WTC11 (cell line): Measurements from ENCODE around the gene LBH. TPM values are rescaled to one million over a fixed set of nuclear protein-coding genes. Genes with fewer than 3 reads are reported as not detected.

ENCODE experiments used
- ATAC-seq: fragments of 200-7000 bp; cut with Tn5 transposase; 2 replicates; pipeline ENCODE4 v1.10.0; 2021; ENCODE audit warnings: mild to moderate bottlenecking, moderate library complexity
- CTCF ChIA-PET: fragments of 300-600 bp; sonication (Branson Sonifier 250); formaldehyde crosslinking; loops from one replicate; lab custom pipeline; 2021; ENCODE audit warnings: antibody characterized with exemption; lab: Charles Lee
- POLR2A ChIA-PET: fragments of 350-600 bp; sonication (Branson Sonifier 250); formaldehyde crosslinking; loops from one replicate; lab custom pipeline; 2021; ENCODE audit warnings: antibody characterized with exemption; lab: Charles Lee
- DNase-seq: peaks from one replicate; pipeline ENCODE4 v3.0.0; 2021; ENCODE audit warnings: low spot score
- H3K27ac Mint-ChIP-seq: 2 replicates; pipeline ENCODE4 v1.8.0; 2021; ENCODE audit warnings: mixed read lengths
- H3K27me3 Mint-ChIP-seq: 2 replicates; pipeline ENCODE4 v1.8.0; 2021; ENCODE audit warnings: low read depth, mild to moderate bottlenecking, moderate library complexity, mixed read lengths
- H3K36me3 Mint-ChIP-seq: 2 replicates; pipeline ENCODE4 v1.8.0; 2021; ENCODE audit warnings: mixed read lengths
- H3K4me1 Mint-ChIP-seq: 2 replicates; pipeline ENCODE4 v1.8.0; 2022; ENCODE audit warnings: mixed read lengths
- H3K4me3 Mint-ChIP-seq: 2 replicates; pipeline ENCODE4 v1.8.0; 2021; ENCODE audit warnings: mild to moderate bottlenecking, moderate library complexity, mixed read lengths
- H3K9me3 Mint-ChIP-seq: 2 replicates; pipeline ENCODE4 v1.8.0; 2021; ENCODE audit warnings: mixed read lengths
- ARID4B ChIP-seq: sonication (generic); formaldehyde crosslinking; IDR thresholded peaks from 2 replicates; pipeline ENCODE4 v1.8.0; 2023; ENCODE audit warnings: missing genetic modification reagents, mild to moderate bottlenecking, borderline replicate concordance
- ATF1 ChIP-seq: sonication (generic); formaldehyde crosslinking; IDR thresholded peaks from 2 replicates; pipeline ENCODE4 v1.8.1; 2023; ENCODE audit warnings: mild to moderate bottlenecking, moderate library complexity, missing genetic modification reagents
- CREB1 ChIP-seq: sonication (generic); formaldehyde crosslinking; IDR thresholded peaks from 2 replicates; pipeline ENCODE4 v1.8.0; 2023; ENCODE audit warnings: mild to moderate bottlenecking, missing genetic modification reagents
- ELF4 ChIP-seq: sonication (generic); formaldehyde crosslinking; IDR thresholded peaks from 2 replicates; pipeline ENCODE4 v1.8.1; 2022; ENCODE audit warnings: low read depth, mild to moderate bottlenecking, moderate library complexity, missing genetic modification reagents
- ERG ChIP-seq: fragments of 250-450 bp; sonication (Bioruptor Pico); IDR thresholded peaks from 2 replicates; pipeline ENCODE4 v1.8.0; 2021; ENCODE audit warnings: mild to moderate bottlenecking
- ETV6 ChIP-seq: sonication (generic); formaldehyde crosslinking; IDR thresholded peaks from 2 replicates; pipeline ENCODE4 v1.8.1; 2022; ENCODE audit warnings: mild to moderate bottlenecking, missing genetic modification reagents
- HMGA2 ChIP-seq: fragments of 250-450 bp; sonication (Bioruptor Pico); IDR thresholded peaks from 2 replicates; pipeline ENCODE4 v1.4.0; 2021; ENCODE audit warnings: mild to moderate bottlenecking, moderate library complexity
- HMGXB4 ChIP-seq: sonication (generic); formaldehyde crosslinking; IDR thresholded peaks from 2 replicates; pipeline ENCODE4 v1.8.1; 2023; ENCODE audit warnings: mild to moderate bottlenecking, moderate library complexity, missing genetic modification reagents
- MLX ChIP-seq: sonication (generic); formaldehyde crosslinking; IDR thresholded peaks from 2 replicates; pipeline ENCODE4 v1.8.1; 2023; ENCODE audit warnings: mild to moderate bottlenecking, missing genetic modification reagents, moderate library complexity
- MYBL2 ChIP-seq: sonication (generic); formaldehyde crosslinking; IDR thresholded peaks from 2 replicates; pipeline ENCODE4 v1.8.1; 2023; ENCODE audit warnings: mild to moderate bottlenecking, moderate library complexity, missing genetic modification reagents
- NFYB ChIP-seq: sonication (generic); formaldehyde crosslinking; conservative IDR thresholded peaks from 2 replicates; pipeline ENCODE4 v1.8.0; 2022; ENCODE audit warnings: low read depth, missing genetic modification reagents
- NR2C2 ChIP-seq: sonication (generic); formaldehyde crosslinking; IDR thresholded peaks from 2 replicates; pipeline ENCODE4 v1.8.0; 2022; ENCODE audit warnings: mild to moderate bottlenecking, missing genetic modification reagents
- RELA ChIP-seq: sonication (generic); formaldehyde crosslinking; IDR thresholded peaks from 2 replicates; pipeline ENCODE4 v1.8.1; 2022; ENCODE audit warnings: missing genetic modification reagents, mild to moderate bottlenecking, borderline replicate concordance
- SP1 ChIP-seq: sonication (generic); formaldehyde crosslinking; conservative IDR thresholded peaks from 2 replicates; pipeline ENCODE4 v1.8.1; 2022; ENCODE audit warnings: missing genetic modification reagents
- TCF7 ChIP-seq: sonication (generic); formaldehyde crosslinking; IDR thresholded peaks from 2 replicates; pipeline ENCODE4 v1.8.0; 2022; ENCODE audit warnings: mild to moderate bottlenecking, low read depth, missing genetic modification reagents, moderate library complexity
- ZNF121 ChIP-seq: sonication (generic); formaldehyde crosslinking; IDR thresholded peaks from 2 replicates; pipeline ENCODE4 v1.8.0; 2023; ENCODE audit warnings: missing genetic modification reagents
- ZNF671 ChIP-seq: fragments of 250-450 bp; sonication (Bioruptor Pico); IDR thresholded peaks from 2 replicates; pipeline ENCODE4 v1.8.0; 2021; ENCODE audit warnings: mild to moderate bottlenecking
- ZSCAN18 ChIP-seq: fragments of 250-450 bp; sonication (Bioruptor Pico); IDR thresholded peaks from 2 replicates; pipeline ENCODE4 v2.1.2; 2022; ENCODE audit warnings: mild to moderate bottlenecking, moderate library complexity
- total RNA-seq: library from RNA; stranded (reverse); gene quantifications from 3 replicates; pipeline ENCODE4 v1.2.3, GENCODE V29; 2021
- TF ChIP-seq, protein P1 (sequence below): fragments of 250-450 bp; sonication (Bioruptor Pico); IDR thresholded peaks from 2 replicates; pipeline ENCODE4 v1.9.0; 2021; ENCODE audit warnings: mild to moderate bottlenecking
- TF ChIP-seq, protein P2 (sequence below): fragments of 250-450 bp; sonication (Bioruptor Pico); IDR thresholded peaks from 2 replicates; pipeline ENCODE4 v1.9.0; 2021; ENCODE audit warnings: moderate library complexity, mild to moderate bottlenecking, inconsistent platforms, borderline replicate concordance
- TF ChIP-seq, protein P3 (sequence below): fragments of 250-450 bp; sonication (Bioruptor Pico); conservative IDR thresholded peaks from 2 replicates; pipeline ENCODE4 v1.9.0; 2021; ENCODE audit warnings: mild to moderate bottlenecking
- TF ChIP-seq, protein P4 (sequence below): sonication (generic); formaldehyde crosslinking; IDR thresholded peaks from 2 replicates; pipeline ENCODE4 v1.8.0; 2022; ENCODE audit warnings: mild to moderate bottlenecking, missing genetic modification reagents

Gene LBH
- total RNA-seq, 1 experiment from 2014 or later, result 47.3 TPM

GRCh38 chr2:30266051-30266621 is 34.8 kb downstream of the LBH start:
- ChIA-PET POLR2A (no interaction called here), CTCF (no interaction called here)
- Mint-ChIP-seq H3K4me3 (no peak overlapping the region), H3K27ac (no peak overlapping the region), H3K27me3 (no peaks in the 10 kb centered on the region), H3K36me3 (peaks cover 8% of the 10 kb centered on the region)
- no peak for ATAC-seq
- TF ChIP-seq ZNF121 (no peak), CREB1 (CRISPR knock-in tag) (no peak), NR2C2 (CRISPR knock-in tag) (no peak), HMGXB4 (CRISPR knock-in tag) (no peak), RELA (no peak), ATF1 (CRISPR knock-in tag) (no peak), ERG (CRISPR knock-in tag) (no peak), NFYB (no peak), TCF7 (CRISPR knock-in tag) (no peak)
- TF ChIP-seq, protein P1, sequence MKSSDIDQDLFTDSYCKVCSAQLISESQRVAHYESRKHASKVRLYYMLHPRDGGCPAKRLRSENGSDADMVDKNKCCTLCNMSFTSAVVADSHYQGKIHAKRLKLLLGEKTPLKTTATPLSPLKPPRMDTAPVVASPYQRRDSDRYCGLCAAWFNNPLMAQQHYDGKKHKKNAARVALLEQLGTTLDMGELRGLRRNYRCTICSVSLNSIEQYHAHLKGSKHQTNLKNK (CRISPR knock-in tag), result no peak
- TF ChIP-seq, protein P2, sequence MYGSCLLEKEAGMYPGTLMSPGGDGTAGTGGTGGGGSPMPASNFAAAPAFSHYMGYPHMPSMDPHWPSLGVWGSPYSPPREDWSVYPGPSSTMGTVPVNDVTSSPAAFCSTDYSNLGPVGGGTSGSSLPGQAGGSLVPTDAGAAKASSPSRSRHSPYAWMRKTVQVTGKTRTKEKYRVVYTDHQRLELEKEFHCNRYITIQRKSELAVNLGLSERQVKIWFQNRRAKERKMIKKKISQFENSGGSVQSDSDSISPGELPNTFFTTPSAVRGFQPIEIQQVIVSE (CRISPR knock-in tag), result no peak
- TF ChIP-seq, protein P3, sequence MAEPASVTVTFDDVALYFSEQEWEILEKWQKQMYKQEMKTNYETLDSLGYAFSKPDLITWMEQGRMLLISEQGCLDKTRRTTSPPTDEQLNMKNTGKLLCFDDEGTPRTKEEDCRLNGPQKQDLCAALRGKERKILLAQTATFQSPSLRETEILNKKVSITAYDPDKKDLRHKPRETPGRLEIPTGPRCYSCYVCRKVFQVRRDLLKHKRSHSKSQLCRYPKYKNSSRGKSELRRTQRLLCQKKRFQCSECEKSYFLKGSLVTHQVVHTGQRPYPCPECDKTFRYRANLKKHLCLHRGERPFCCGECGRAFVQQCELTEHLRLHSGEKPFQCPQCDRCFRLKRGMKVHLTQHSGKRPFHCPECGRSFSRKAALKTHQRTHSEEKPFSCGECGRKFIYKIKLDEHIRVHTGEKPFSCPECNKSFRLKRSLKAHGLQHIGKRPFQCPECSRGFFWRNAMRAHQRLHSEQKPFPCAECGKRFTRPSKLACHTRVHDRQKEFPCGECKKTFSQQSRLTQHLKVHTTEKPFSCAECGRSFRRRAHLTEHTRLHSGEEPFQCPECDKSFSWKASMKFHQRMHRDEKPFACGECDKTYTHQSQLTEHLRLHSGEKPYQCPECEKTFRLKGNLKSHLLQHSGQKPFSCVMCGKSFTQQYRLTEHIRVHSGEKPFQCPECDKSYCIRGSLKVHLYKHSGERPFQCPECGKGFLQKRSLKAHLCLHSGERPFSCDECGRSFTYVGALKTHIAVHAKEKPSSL, result no peak
- TF ChIP-seq, all 79 proteins: peak for 0
- Mint-ChIP-seq H3K9me3 (peaks cover 22% of the 10 kb centered on the region), H3K4me1 (peaks cover 28% of the 10 kb centered on the region)
- DNase-seq, result no peak

DNA sequence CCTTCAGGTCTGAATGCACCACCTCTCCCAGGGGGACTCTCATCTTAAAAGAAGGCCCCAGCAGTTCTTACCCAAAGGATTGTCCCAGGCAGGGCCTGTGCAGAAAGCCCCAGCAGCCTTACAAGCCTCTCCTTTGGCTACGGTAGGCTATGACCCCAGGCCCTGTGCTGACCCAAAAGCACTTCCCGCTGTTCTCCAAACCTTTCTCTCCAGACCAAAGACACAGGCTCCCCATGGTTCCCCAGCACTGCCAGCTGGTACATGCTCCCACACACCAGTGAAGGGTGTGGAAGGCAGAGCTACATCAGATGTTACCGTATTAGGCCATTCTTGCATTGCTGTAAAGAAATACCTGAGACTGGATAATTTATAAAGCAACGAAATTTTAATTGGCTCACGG is 35.4 kb downstream of the LBH start:
- peaks cover 5% of the 10 kb centered on the region; the same call in 1 of the 2 replicates for H3K36me3 Mint-ChIP-seq
- H3K9me3 Mint-ChIP-seq, result peaks cover 20% of the 10 kb centered on the region
- DNase-seq (no peak), ATAC-seq (peak; percentile 14; the same call in 1 of the 2 replicates)
- H3K27ac Mint-ChIP-seq, result no peak overlapping the region
- H3K4me1 Mint-ChIP-seq, result peaks cover 28% of the 10 kb centered on the region
- no peaks in the 10 kb centered on the region for H3K27me3 Mint-ChIP-seq
- H3K4me3 Mint-ChIP-seq, result no peak overlapping the region
- ChIA-PET CTCF (no interaction called here), POLR2A (no interaction called here)
- TF ChIP-seq MLX (CRISPR knock-in tag) (no peak), SP1 (CRISPR knock-in tag) (no peak), ZSCAN18 (CRISPR knock-in tag) (no peak), NFYB (no peak), MYBL2 (no peak), ELF4 (CRISPR knock-in tag) (no peak), ARID4B (no peak), ETV6 (CRISPR knock-in tag) (no peak), HMGA2 (no peak), ZNF671 (CRISPR knock-in tag) (no peak)
- TF ChIP-seq, protein P4, sequence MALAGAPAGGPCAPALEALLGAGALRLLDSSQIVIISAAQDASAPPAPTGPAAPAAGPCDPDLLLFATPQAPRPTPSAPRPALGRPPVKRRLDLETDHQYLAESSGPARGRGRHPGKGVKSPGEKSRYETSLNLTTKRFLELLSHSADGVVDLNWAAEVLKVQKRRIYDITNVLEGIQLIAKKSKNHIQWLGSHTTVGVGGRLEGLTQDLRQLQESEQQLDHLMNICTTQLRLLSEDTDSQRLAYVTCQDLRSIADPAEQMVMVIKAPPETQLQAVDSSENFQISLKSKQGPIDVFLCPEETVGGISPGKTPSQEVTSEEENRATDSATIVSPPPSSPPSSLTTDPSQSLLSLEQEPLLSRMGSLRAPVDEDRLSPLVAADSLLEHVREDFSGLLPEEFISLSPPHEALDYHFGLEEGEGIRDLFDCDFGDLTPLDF (CRISPR knock-in tag), result no peak
